MM.1S (cell line): Measurements from ENCODE around the gene CBFA2T2.

Experiments used
- DNase-seq: peaks from one replicate; pipeline ENCODE4 v3.0.0-alpha.2; 2015
- H2AFZ ChIP-seq: fragments of 300-600 bp; sonication (generic); 2 replicates; pipeline ENCODE4 v1.6.0; 2016; ENCODE audit warnings: antibody characterized with exemption, low read length
- H3F3A ChIP-seq: fragments of 300-600 bp; sonication (generic); 2 replicates; pipeline ENCODE4 v1.6.1; 2016; ENCODE audit warnings: mild to moderate bottlenecking, antibody characterized with exemption, low read length, moderate library complexity, mixed read lengths; ENCODE audit not compliant: insufficient read depth
- H3K27ac ChIP-seq: fragments of 300-600 bp; sonication (generic); 2 replicates; pipeline ENCODE4 v1.5.1; 2016; ENCODE audit warnings: mild to moderate bottlenecking, low read length
- H3K27me3 ChIP-seq: fragments of 300-600 bp; sonication (generic); replicated peaks from 2 replicates; pipeline ENCODE4 v1.6.0; 2016; ENCODE audit warnings: low read length; ENCODE audit not compliant: insufficient read depth
- H3K36me3 ChIP-seq: fragments of 300-600 bp; sonication (generic); replicated peaks from 2 replicates; pipeline ENCODE4 v1.6.1; 2016; ENCODE audit warnings: mild to moderate bottlenecking, low read length, mixed read lengths; ENCODE audit not compliant: insufficient read depth
- H3K4me1 ChIP-seq: fragments of 300-600 bp; sonication (generic); 2 replicates; pipeline ENCODE4 v1.6.1; 2016; ENCODE audit warnings: low read length, mixed read lengths
- H3K4me2 ChIP-seq: fragments of 300-600 bp; sonication (generic); 2 replicates; pipeline ENCODE4 v1.6.0; 2016; ENCODE audit warnings: low read depth, low read length
- H3K4me3 ChIP-seq: fragments of 300-600 bp; sonication (generic); 2 replicates; pipeline ENCODE4 v1.5.1; 2016; ENCODE audit warnings: low read length, mixed read lengths
- H3K79me2 ChIP-seq: fragments of 300-600 bp; sonication (generic); 2 replicates; pipeline ENCODE4 v1.6.1; 2016; ENCODE audit warnings: mixed run types, low read length, mixed read lengths
- H3K9ac ChIP-seq: fragments of 300-600 bp; sonication (generic); 2 replicates; pipeline ENCODE4 v1.6.1; 2016; ENCODE audit warnings: low read length, mixed read lengths
- H3K9me2 ChIP-seq: fragments of 300-600 bp; sonication (generic); replicated peaks from 2 replicates; pipeline ENCODE4 v1.6.1; 2016; ENCODE audit warnings: mild to moderate bottlenecking, low read length, mixed read lengths; ENCODE audit not compliant: insufficient read depth
- H3K9me3 ChIP-seq: fragments of 300-600 bp; sonication (generic); replicated peaks from 2 replicates; pipeline ENCODE4 v1.6.1; 2016; ENCODE audit warnings: mild to moderate bottlenecking, low read length, mixed read lengths; ENCODE audit not compliant: insufficient read depth
- H4K20me1 ChIP-seq: fragments of 300-600 bp; sonication (generic); 2 replicates; pipeline ENCODE4 v1.6.1; 2016; ENCODE audit warnings: mild to moderate bottlenecking, low read length, moderate library complexity, mixed read lengths; ENCODE audit not compliant: insufficient read depth
- EZH2 ChIP-seq: fragments of 300-600 bp; sonication (generic); optimal IDR thresholded peaks from 2 replicates; pipeline ENCODE3; 2017; ENCODE audit warnings: low read depth, mild to moderate bottlenecking, antibody characterized with exemption, low read length, mixed read lengths
- EZH2phosphoT487 ChIP-seq: fragments of 300-600 bp; sonication (generic); IDR thresholded peaks from 2 replicates; pipeline ENCODE4 v1.6.1; 2018; ENCODE audit warnings: antibody characterized with exemption, low read length
- TF ChIP-seq, protein P1 (sequence below): fragments of 300-600 bp; sonication (generic); IDR thresholded peaks from 2 replicates; pipeline ENCODE4 v1.5.1; 2016; ENCODE audit warnings: antibody characterized with exemption, low read length, mixed read lengths

CBFA2T2 gene

DNA sequence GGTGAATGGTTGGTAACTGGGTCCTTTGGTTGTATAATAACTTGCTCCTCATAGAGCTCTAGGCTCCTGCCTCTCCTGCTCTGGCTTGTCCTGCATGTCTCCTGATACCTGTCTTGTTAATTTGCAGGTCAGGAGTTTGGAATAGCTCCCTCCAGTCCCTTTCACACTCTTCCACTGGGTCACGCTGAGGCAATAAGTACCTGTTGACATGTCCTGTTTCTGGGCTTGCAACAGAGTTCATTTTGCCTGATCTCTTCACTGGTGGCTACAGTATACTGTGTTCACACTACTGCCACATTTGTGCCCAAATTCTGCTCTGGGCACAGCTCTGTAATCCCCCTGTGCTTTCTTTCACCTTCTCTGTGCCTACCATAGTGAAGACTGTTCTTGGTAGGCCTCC lies 146.9 kb downstream of the CBFA2T2 start:
- Histone ChIP-seq H3K79me2 (no peaks in the 10 kb centered on the region), H3K36me3 (no peaks in the 10 kb centered on the region), H3F3A (no peaks in the 10 kb centered on the region), H3K4me1 (no peaks in the 10 kb centered on the region), H3K27ac (no peak overlapping the region), H3K9me3 (no peaks in the 10 kb centered on the region), H4K20me1 (no peaks in the 10 kb centered on the region), H2AFZ (no peak overlapping the region), H3K27me3 (no peaks in the 10 kb centered on the region), H3K4me2 (no peak overlapping the region), H3K9me2 (no peaks in the 10 kb centered on the region), H3K4me3 (no peak overlapping the region), H3K9ac (no peak overlapping the region)
- DNase-seq = no peak
- TF ChIP-seq EZH2 (no peak), EZH2phosphoT487 (no peak)
- TF ChIP-seq, protein P1, sequence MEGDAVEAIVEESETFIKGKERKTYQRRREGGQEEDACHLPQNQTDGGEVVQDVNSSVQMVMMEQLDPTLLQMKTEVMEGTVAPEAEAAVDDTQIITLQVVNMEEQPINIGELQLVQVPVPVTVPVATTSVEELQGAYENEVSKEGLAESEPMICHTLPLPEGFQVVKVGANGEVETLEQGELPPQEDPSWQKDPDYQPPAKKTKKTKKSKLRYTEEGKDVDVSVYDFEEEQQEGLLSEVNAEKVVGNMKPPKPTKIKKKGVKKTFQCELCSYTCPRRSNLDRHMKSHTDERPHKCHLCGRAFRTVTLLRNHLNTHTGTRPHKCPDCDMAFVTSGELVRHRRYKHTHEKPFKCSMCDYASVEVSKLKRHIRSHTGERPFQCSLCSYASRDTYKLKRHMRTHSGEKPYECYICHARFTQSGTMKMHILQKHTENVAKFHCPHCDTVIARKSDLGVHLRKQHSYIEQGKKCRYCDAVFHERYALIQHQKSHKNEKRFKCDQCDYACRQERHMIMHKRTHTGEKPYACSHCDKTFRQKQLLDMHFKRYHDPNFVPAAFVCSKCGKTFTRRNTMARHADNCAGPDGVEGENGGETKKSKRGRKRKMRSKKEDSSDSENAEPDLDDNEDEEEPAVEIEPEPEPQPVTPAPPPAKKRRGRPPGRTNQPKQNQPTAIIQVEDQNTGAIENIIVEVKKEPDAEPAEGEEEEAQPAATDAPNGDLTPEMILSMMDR = no peak

DNA sequence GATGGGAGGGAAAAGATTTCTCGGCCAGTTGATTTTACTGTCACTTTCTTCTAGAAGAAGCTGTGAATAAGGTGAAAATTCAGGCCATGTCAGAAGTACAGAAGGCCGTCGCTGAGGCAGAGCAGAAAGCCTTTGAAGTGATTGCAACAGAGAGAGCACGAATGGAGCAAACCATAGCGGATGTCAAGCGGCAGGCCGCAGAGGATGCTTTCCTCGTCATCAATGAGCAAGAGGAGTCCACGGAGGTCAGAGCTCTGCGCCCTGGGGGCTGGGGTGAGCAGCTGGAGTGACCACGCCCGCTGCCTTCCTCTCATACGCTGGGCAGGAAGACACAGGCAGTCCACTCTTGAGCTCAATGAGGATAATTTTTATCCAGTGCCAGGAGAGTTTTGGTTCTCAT lies 150.4 kb downstream of the CBFA2T2 start:
- no peak overlapping the region for H3K9ac ChIP-seq
- TF ChIP-seq EZH2phosphoT487 (no peak), EZH2 (no peak)
- TF ChIP-seq, protein P1 = no peak
- no peaks in the 10 kb centered on the region for H3F3A ChIP-seq
- DNase-seq = no peak
- H3K27ac ChIP-seq = no peak overlapping the region
- H4K20me1 ChIP-seq = no peaks in the 10 kb centered on the region
- H3K9me2 ChIP-seq = no peaks in the 10 kb centered on the region
- H3K4me1 ChIP-seq = no peaks in the 10 kb centered on the region
- H3K27me3 ChIP-seq = no peaks in the 10 kb centered on the region
- no peak overlapping the region for H3K4me2 ChIP-seq
- no peak overlapping the region for H2AFZ ChIP-seq
- no peaks in the 10 kb centered on the region for H3K36me3 ChIP-seq
- no peak overlapping the region for H3K4me3 ChIP-seq
- no peaks in the 10 kb centered on the region for H3K79me2 ChIP-seq
- no peaks in the 10 kb centered on the region for H3K9me3 ChIP-seq

- Histone ChIP-seq H3K36me3 (no peaks in the 10 kb centered on the region; the same call in 1 of the 2 replicates), H3K27ac (no peak overlapping the region)
Measured at GRCh38 chr20:33644313-33645071, 154.6 kb downstream of the CBFA2T2 start.

More at GRCh38 chr20:33644313-33645071, 154.6 kb downstream of the CBFA2T2 start:
- Histone ChIP-seq H3K4me2 (no peak overlapping the region), H3K9me3 (no peaks in the 10 kb centered on the region), H3K9ac (no peak overlapping the region), H3K9me2 (no peaks in the 10 kb centered on the region), H2AFZ (no peak overlapping the region), H3K27me3 (no peaks in the 10 kb centered on the region), H4K20me1 (no peaks in the 10 kb centered on the region), H3F3A (peaks cover 24% of the 10 kb centered on the region), H3K4me3 (no peak overlapping the region), H3K79me2 (no peaks in the 10 kb centered on the region), H3K4me1 (peaks cover 24% of the 10 kb centered on the region)
- no peak for DNase-seq
- TF ChIP-seq, protein P1 = no peak
- no peak for TF ChIP-seq EZH2
- TF ChIP-seq EZH2phosphoT487 = no peak
